AG04449 (cell line): ENCODE measurements around the gene MCIDAS.

Source experiments
- CTCF ChIA-PET: fragments of 350-600 bp; formaldehyde crosslinking; extraction: SDS; loops from one replicate; lab custom pipeline; 2021; ENCODE audit warnings: antibody characterized with exemption; lab: Yijun Ruan, JAX
- POLR2A ChIA-PET: fragments of 400-600, 350-600 bp; formaldehyde crosslinking; extraction: SDS; loops from one replicate; lab custom pipeline; 2020; ENCODE audit warnings: antibody characterized with exemption, inconsistent platforms; lab: Yijun Ruan, JAX
- DNase-seq: peaks from one replicate; pipeline ENCODE4 v3.0.0-alpha.2; 2010; ENCODE audit warnings: low read depth, low spot score
- H3K4me3 ChIP-seq: 2 replicates; pipeline ENCODE4 v1.5.1; 2011; ENCODE audit warnings: low read depth, mild to moderate bottlenecking, control low read depth, low read length
- TF ChIP-seq, protein P1 (sequence below): IDR thresholded peaks from one replicate; pipeline ENCODE4 v1.5.1; 2011; ENCODE audit warnings: mild to moderate bottlenecking, moderate library complexity, low read length, control low read depth, inconsistent platforms; ENCODE audit not compliant: insufficient read depth; ENCODE audit errors: missing control alignments

Gene MCIDAS

DNA sequence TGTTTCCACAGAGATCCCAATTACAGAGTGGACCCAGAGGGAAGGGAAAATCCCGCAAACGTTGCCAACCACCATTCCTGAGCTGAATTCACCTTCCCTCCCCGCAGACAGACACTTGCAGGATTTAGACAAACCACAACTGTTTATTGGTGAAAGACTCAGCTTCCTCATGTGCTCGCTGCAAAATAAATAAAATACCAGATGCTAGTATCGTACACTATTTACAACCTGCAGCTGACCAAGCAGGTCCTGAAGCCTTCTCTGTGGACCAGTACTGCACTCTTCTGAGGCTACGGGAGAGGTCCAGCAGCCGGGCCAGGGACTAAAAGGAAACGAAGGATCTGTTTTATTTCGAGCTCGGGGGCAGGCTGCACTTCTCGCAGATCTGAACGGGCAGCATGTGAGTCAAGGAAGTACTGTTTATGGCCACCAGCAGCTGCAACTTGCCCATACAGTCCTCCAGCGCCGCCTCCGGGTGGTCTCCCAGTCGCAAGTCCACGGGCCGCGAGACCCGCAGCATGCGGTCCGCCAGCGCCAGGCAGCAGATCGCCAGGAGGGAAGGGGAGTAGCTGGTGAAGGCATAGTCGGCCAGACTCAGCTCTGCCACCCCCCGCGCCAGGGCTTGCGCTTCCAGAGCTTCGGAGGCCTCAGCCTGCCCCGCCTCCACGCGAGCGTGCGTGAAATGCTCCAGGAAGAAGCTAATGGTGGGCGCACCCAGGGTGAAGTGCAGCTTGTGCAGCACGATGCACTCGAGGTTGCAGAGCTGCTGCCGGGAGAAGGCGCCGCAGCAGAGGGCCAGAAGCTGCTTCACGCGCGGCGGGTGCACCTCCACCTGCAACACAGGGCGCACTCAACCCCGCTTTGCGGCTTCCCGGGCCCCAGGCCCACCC is 4.2 kb upstream of the MCIDAS start:
- CTCF ChIA-PET = interaction anchor here (1.3 to 1.6 kb wide), 2 partner anchors 11 to 74 kb away, joined by 4 to 9 read pairs; no protein-coding TSS in a partner anchor
- no peak for DNase-seq
- peak overlapping the region; percentile 30 for H3K4me3 ChIP-seq
- TF ChIP-seq, protein P1, sequence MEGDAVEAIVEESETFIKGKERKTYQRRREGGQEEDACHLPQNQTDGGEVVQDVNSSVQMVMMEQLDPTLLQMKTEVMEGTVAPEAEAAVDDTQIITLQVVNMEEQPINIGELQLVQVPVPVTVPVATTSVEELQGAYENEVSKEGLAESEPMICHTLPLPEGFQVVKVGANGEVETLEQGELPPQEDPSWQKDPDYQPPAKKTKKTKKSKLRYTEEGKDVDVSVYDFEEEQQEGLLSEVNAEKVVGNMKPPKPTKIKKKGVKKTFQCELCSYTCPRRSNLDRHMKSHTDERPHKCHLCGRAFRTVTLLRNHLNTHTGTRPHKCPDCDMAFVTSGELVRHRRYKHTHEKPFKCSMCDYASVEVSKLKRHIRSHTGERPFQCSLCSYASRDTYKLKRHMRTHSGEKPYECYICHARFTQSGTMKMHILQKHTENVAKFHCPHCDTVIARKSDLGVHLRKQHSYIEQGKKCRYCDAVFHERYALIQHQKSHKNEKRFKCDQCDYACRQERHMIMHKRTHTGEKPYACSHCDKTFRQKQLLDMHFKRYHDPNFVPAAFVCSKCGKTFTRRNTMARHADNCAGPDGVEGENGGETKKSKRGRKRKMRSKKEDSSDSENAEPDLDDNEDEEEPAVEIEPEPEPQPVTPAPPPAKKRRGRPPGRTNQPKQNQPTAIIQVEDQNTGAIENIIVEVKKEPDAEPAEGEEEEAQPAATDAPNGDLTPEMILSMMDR = no peak
- POLR2A ChIA-PET = no interaction called here

DNA sequence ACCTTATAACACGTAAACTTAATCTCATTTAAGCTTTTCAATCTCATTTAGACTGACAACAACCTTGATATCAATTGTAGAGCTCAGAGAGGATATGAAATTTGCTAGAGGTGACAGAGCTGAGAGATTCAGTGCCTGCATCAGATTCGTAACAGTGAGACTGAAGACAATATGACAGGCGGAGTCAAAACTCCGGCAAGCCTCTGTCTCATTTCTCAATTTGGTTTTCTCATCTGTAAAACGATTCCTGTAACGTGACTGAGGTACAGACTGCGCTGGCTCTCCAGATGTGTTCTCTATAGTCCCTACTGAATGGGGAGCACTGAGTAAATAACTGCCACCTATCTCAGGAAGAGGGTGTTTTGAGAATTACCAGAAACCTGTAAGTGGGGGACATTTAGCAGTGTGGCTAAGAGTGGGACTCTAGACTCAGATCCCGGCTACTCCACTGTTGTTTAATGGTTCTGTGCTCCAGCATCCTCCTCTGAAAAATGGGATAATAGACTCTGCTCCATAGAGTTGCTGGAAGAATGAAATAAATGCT is 3.0 kb upstream of the MCIDAS start:
- ChIA-PET CTCF (no interaction called here), POLR2A (no interaction called here)
- no peak overlapping the region for H3K4me3 ChIP-seq
- no peak for DNase-seq
- TF ChIP-seq, protein P1 = no peak

DNA sequence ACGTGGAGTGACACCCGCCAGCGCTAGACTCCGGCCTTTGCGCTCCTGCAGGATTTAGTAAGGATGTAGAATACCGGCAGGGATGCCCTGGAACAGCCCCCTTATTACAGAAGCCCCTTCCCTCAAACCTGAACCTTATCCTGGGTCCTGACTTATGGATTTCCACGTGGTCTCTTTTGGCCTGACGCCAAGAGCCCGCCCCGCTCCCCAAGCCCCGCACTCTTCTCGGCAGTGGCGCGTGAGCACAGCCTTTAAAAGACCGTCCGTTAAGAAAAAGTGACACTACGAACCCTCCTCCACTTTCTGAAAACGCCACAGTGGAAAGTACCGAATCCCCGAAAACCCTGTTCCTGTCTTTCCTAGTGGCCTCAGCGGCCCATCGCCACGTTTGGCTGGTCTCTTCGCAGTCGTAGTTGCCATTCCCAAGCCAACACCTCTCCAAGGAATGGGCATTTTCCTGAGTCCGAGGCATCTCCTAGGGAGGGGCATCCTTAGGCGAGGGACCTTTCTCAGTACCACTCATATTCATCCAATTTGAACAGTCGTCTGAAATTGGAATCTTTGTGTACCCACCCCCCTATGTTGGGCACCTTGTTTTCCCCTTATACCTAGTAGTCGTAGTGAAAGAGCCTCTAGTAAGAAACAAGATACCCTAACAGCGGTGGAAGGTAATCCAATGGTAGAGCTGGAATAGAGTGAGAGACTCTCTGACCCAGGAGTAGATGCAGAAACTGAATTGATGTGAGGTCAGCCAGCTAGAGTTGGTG is 732 bp upstream of the MCIDAS start:
- TF ChIP-seq, protein P1 = no peak
- DNase-seq = no peak
- H3K4me3 ChIP-seq = peak overlapping the region; percentile 30
- POLR2A ChIA-PET = no interaction called here
- CTCF ChIA-PET = interaction anchor here (1.2 kb wide), 1 partner anchor 20 kb away, joined by 3 read pairs; no protein-coding TSS in a partner anchor

DNA sequence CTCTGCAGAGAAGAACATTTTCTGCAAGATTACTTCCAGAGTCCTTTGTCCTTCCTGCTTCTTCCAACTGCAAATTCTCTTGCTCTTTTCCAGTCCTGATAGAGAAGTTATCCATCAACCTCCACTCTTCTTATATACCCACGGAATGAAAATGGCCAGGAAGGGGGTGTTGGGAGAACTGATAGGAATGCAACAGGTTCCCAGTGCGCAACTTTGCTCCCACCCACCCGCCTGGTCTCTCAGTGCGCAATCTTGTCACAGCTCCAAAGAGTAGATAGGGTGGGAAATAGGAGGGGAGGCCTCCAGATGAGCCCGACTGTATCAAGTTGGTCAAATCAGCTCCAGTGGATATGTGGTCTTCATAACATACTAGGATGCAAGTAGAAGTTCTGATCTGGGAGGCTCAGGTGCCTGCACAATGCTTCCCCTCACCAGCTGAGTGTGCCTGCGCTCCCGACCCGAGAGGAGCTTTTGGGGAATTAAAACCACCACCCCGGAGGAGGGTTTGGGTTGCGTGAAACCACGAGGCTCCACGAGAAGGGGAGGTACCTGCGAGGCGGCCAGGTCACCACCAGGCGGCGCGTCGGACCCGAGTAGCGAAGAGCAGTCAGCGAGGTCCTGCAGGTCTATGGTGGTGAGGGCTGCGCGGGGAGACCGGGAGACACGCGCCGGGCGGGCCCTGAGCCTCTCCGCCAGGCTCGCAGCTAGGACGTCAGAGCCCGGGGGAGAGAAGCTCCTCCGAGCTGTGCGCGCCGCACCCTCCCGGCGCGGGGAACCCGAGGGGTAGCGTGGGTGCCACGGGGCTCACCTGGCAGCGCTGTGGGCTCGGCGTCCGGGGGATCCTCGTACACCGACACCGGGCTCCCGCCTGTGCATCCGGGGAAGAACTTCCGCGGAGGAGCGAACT is 835 bp downstream of the MCIDAS start:
- POLR2A ChIA-PET = no interaction called here
- CTCF ChIA-PET = interaction anchor here (1.8 kb wide), 1 partner anchor 82 kb away, joined by 6 read pairs; the partner anchor contains the start of genes DHX29 and MTREX
- TF ChIP-seq, protein P1 = peak; percentile 67
- peak overlapping the region; percentile 8; the same call in 1 of the 2 replicates for H3K4me3 ChIP-seq
- no peak for DNase-seq

DNA sequence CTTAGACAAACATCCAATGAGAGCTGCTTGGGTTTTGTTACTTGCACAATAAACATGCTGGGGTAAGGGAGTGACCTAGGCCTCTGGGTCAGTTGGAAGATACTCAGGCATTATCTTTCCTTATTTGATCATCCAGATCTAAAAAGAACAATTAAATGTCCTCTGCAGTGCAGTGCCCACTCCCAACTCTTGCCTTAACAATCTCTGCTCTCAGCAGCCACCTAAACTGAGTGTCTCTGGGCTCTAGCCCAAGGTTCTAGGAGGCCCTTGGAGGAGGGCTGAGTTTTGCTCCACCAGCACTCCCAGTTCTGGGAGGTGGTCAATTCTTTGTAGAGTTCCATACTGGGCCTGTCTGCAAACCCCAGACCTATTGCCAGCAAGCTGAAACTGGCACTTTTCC is 1.8 kb downstream of the MCIDAS start:
- TF ChIP-seq, protein P1 = no peak
- ChIA-PET CTCF (interaction anchor here (1.8 kb wide), 1 partner anchor 82 kb away, joined by 6 read pairs; the partner anchor contains the start of genes DHX29 and MTREX), POLR2A (no interaction called here)
- DNase-seq = no peak
- H3K4me3 ChIP-seq = no peak overlapping the region
